SK-N-SH (cell line): Measurements from ENCODE around the gene ABCA4.

Experiments used
- EZH2phosphoT487 ChIP-seq: fragments of 200-600 bp; sonication (generic); IDR thresholded peaks from 2 replicates; pipeline ENCODE4 v1.6.1; 2017; ENCODE audit warnings: low read depth, mixed run types, mild to moderate bottlenecking, antibody characterized with exemption, moderate library complexity, borderline replicate concordance
- RCOR1 ChIP-seq: fragments of 150-350 bp; IDR thresholded peaks from 2 replicates; pipeline ENCODE4 v1.6.1; 2017; ENCODE audit warnings: antibody characterized with exemption, low read length
- TF ChIP-seq, protein P1 (sequence below): IDR thresholded peaks from 2 replicates; pipeline ENCODE4 v1.4.0; 2012; ENCODE audit warnings: low read depth, borderline replicate concordance
- TF ChIP-seq, protein P2 (sequence below): fragments of 200-600 bp; sonication (generic); IDR thresholded peaks from 2 replicates; pipeline ENCODE4 v1.6.1; 2017; ENCODE audit warnings: antibody characterized with exemption, mild to moderate bottlenecking, moderate library complexity

DNA sequence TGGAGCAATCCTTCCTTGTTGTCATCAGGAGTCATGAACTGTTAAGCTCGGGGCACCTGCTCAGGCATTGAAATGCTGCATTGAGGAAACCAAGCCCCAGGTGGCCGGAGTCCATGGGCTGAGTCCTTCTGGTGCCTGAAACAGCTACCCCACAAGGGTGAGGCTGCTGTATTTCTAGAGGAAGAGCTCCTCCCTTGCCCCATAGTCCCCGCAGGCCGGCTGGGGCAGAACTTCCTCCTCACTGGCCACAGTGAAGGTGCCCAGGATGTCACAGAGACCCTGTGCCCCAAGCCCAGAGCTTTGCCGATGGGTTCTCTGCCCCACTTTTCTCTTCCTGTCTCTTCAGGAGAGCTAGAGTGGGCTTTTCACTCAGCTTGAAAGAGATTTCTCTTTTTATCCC, 130.9 kb downstream of the ABCA4 start:
- TF ChIP-seq, protein P1, sequence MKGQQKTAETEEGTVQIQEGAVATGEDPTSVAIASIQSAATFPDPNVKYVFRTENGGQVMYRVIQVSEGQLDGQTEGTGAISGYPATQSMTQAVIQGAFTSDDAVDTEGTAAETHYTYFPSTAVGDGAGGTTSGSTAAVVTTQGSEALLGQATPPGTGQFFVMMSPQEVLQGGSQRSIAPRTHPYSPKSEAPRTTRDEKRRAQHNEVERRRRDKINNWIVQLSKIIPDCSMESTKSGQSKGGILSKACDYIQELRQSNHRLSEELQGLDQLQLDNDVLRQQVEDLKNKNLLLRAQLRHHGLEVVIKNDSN, result no peak
- TF ChIP-seq, protein P2, sequence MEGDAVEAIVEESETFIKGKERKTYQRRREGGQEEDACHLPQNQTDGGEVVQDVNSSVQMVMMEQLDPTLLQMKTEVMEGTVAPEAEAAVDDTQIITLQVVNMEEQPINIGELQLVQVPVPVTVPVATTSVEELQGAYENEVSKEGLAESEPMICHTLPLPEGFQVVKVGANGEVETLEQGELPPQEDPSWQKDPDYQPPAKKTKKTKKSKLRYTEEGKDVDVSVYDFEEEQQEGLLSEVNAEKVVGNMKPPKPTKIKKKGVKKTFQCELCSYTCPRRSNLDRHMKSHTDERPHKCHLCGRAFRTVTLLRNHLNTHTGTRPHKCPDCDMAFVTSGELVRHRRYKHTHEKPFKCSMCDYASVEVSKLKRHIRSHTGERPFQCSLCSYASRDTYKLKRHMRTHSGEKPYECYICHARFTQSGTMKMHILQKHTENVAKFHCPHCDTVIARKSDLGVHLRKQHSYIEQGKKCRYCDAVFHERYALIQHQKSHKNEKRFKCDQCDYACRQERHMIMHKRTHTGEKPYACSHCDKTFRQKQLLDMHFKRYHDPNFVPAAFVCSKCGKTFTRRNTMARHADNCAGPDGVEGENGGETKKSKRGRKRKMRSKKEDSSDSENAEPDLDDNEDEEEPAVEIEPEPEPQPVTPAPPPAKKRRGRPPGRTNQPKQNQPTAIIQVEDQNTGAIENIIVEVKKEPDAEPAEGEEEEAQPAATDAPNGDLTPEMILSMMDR, result no peak
- no peak for TF ChIP-seq EZH2phosphoT487
- TF ChIP-seq RCOR1, result no peak
